ENCODE measurements around the gene CTAGE8.
"Not testable (repeated sequence)": the region's sequence is repeated elsewhere in the genome, so short reads cannot be mapped to it uniquely, and the experiment has no call there.

CTAGE8 gene

GRCh38 chr7:144269188-144269587, at the start of gene CTAGE8:
CTAGE8 (minus strand) TSS chr7:144269288; CDS start chr7:144269250, 38 bp downstream.
- H3K9ac ChIP-seq (ENCODE audit: low read depth, low read length); H3K4me1 ChIP-seq (ENCODE audit: insufficient read depth, low read length); H3K36me3 ChIP-seq (ENCODE audit: insufficient read depth, low read length): not testable (repeated sequence)

GRCh38 chr7:144317537-144317936, 48.4 kb upstream of the CTAGE8 start:
- H3K9me3 ChIP-seq (ENCODE audit: control insufficient read depth, insufficient read depth, low read length); H3K36me3 ChIP-seq (ENCODE audit: insufficient read depth, low read length); H3K9ac ChIP-seq (ENCODE audit: low read depth, low read length); H3K4me1 ChIP-seq (ENCODE audit: insufficient read depth, low read length): not testable (repeated sequence)

More at GRCh38 chr7:144269188-144269587, at the start of gene CTAGE8:
- not testable (repeated sequence) for H3K9me3 ChIP-seq (ENCODE audit: control insufficient read depth, insufficient read depth, low read length)

GRCh38 chr7:144311872-144312469, 42.9 kb upstream of the CTAGE8 start, which contains the start of gene OR2A1:
OR2A1 (plus strand) TSS chr7:144312419; CDS start chr7:144318125, 5,706 bp downstream.
- H3K9ac ChIP-seq (ENCODE audit: low read depth, low read length); H3K4me1 ChIP-seq (ENCODE audit: insufficient read depth, low read length); H3K9me3 ChIP-seq (ENCODE audit: control insufficient read depth, insufficient read depth, low read length); H3K36me3 ChIP-seq (ENCODE audit: insufficient read depth, low read length): not testable (repeated sequence)

GRCh38 chr7:144311218-144311617, 42.1 kb upstream of the CTAGE8 start:
- H3K4me1 ChIP-seq (ENCODE audit: insufficient read depth, low read length); H3K9me3 ChIP-seq (ENCODE audit: control insufficient read depth, insufficient read depth, low read length); H3K36me3 ChIP-seq (ENCODE audit: insufficient read depth, low read length); H3K9ac ChIP-seq (ENCODE audit: low read depth, low read length): not testable (repeated sequence)

GRCh38 chr7:144309702-144310101, 40.6 kb upstream of the CTAGE8 start:
- not testable (repeated sequence) for H3K9ac ChIP-seq (ENCODE audit: low read depth, low read length); H3K9me3 ChIP-seq (ENCODE audit: control insufficient read depth, insufficient read depth, low read length); H3K36me3 ChIP-seq (ENCODE audit: insufficient read depth, low read length); H3K4me1 ChIP-seq (ENCODE audit: insufficient read depth, low read length)

- H3K9me3 ChIP-seq (ENCODE audit: control insufficient read depth, insufficient read depth, low read length); H3K9ac ChIP-seq (ENCODE audit: low read depth, low read length); H3K36me3 ChIP-seq (ENCODE audit: insufficient read depth, low read length); H3K4me1 ChIP-seq (ENCODE audit: insufficient read depth, low read length): not testable (repeated sequence)
These were observed 36.1 kb upstream of the CTAGE8 start for GRCh38 chr7:144305156-144305555.

GRCh38 chr7:144303607-144304006, 34.5 kb upstream of the CTAGE8 start:
- not testable (repeated sequence) for H3K9me3 ChIP-seq (ENCODE audit: control insufficient read depth, insufficient read depth, low read length); H3K9ac ChIP-seq (ENCODE audit: low read depth, low read length); H3K4me1 ChIP-seq (ENCODE audit: insufficient read depth, low read length); H3K36me3 ChIP-seq (ENCODE audit: insufficient read depth, low read length)

GRCh38 chr7:144302578-144303303, 33.7 kb upstream of the CTAGE8 start:
- H3K9ac ChIP-seq (ENCODE audit: low read depth, low read length); H3K4me1 ChIP-seq (ENCODE audit: insufficient read depth, low read length); H3K36me3 ChIP-seq (ENCODE audit: insufficient read depth, low read length); H3K9me3 ChIP-seq (ENCODE audit: control insufficient read depth, insufficient read depth, low read length): not testable (repeated sequence)

- not testable (repeated sequence) for H3K36me3 ChIP-seq (ENCODE audit: insufficient read depth, low read length)
These were observed 24.9 kb upstream of the CTAGE8 start for GRCh38 chr7:144293794-144294499.

GRCh38 chr7:144292384-144293161, 23.5 kb upstream of the CTAGE8 start:
- not testable (repeated sequence) for H3K36me3 ChIP-seq (ENCODE audit: insufficient read depth, low read length); H3K9me3 ChIP-seq (ENCODE audit: control insufficient read depth, insufficient read depth, low read length); H3K9ac ChIP-seq (ENCODE audit: low read depth, low read length)

More at GRCh38 chr7:144293794-144294499, 24.9 kb upstream of the CTAGE8 start:
- H3K9ac ChIP-seq (ENCODE audit: low read depth, low read length); H3K9me3 ChIP-seq (ENCODE audit: control insufficient read depth, insufficient read depth, low read length); H3K4me1 ChIP-seq (ENCODE audit: insufficient read depth, low read length): not testable (repeated sequence)

GRCh38 chr7:144291607-144292006, 22.5 kb upstream of the CTAGE8 start:
- not testable (repeated sequence) for H3K4me1 ChIP-seq (ENCODE audit: insufficient read depth, low read length); H3K9me3 ChIP-seq (ENCODE audit: control insufficient read depth, insufficient read depth, low read length); H3K9ac ChIP-seq (ENCODE audit: low read depth, low read length); H3K36me3 ChIP-seq (ENCODE audit: insufficient read depth, low read length)

More at GRCh38 chr7:144292384-144293161, 23.5 kb upstream of the CTAGE8 start:
- not testable (repeated sequence) for H3K4me1 ChIP-seq (ENCODE audit: insufficient read depth, low read length)

- H3K9me3 ChIP-seq (ENCODE audit: control insufficient read depth, insufficient read depth, low read length); H3K9ac ChIP-seq (ENCODE audit: low read depth, low read length); H3K4me1 ChIP-seq (ENCODE audit: insufficient read depth, low read length); H3K36me3 ChIP-seq (ENCODE audit: insufficient read depth, low read length): not testable (repeated sequence)
These were observed 18.2 kb upstream of the CTAGE8 start for GRCh38 chr7:144287171-144287784.

- not testable (repeated sequence) for H3K4me1 ChIP-seq (ENCODE audit: insufficient read depth, low read length); H3K9me3 ChIP-seq (ENCODE audit: control insufficient read depth, insufficient read depth, low read length); H3K36me3 ChIP-seq (ENCODE audit: insufficient read depth, low read length); H3K9ac ChIP-seq (ENCODE audit: low read depth, low read length)
These were observed 14.6 kb upstream of the CTAGE8 start for GRCh38 chr7:144283716-144284115.

GRCh38 chr7:144282490-144282889, 13.4 kb upstream of the CTAGE8 start:
- H3K36me3 ChIP-seq (ENCODE audit: insufficient read depth, low read length); H3K4me1 ChIP-seq (ENCODE audit: insufficient read depth, low read length); H3K9me3 ChIP-seq (ENCODE audit: control insufficient read depth, insufficient read depth, low read length); H3K9ac ChIP-seq (ENCODE audit: low read depth, low read length): not testable (repeated sequence)

All from ES-I3 (cell line).